H1 (cell line): Measurements from ENCODE around the gene SETX. TPM values are rescaled to one million over a fixed set of nuclear protein-coding genes. Genes with fewer than 3 reads are reported as not detected.

ENCODE experiments used
- CTCF ChIA-PET: fragments of 300-600 bp; sonication (Branson Sonifier 250); formaldehyde crosslinking; loops from one replicate; lab custom pipeline; 2021; ENCODE audit not compliant: partially characterized antibody; lab: Charles Lee
- POLR2A ChIA-PET: fragments of 300-600 bp; sonication (Branson Sonifier 250); formaldehyde crosslinking; loops from one replicate; lab custom pipeline; 2021; ENCODE audit warnings: inconsistent platforms; ENCODE audit not compliant: partially characterized antibody; lab: Charles Lee
- DNase-seq, 2 experiments: peaks; one replicate each; pipeline versions ENCODE4 v3.0.0 to v3.0.0-alpha.2; 2010 to 2022; ENCODE audit warnings: low spot score in 2 of 2, low read depth in 1 of 2, mixed read lengths in 1 of 2
- FAIRE-seq: peaks from 2 replicates; lab custom pipeline; 2011; peaks lifted over from hg19 to GRCh38; lab: Jason Lieb, UNC
- H2AFZ ChIP-seq: 2 replicates; pipeline ENCODE4 v1.8.1; 2012; ENCODE audit warnings: low read length, inconsistent platforms
- H2AK5ac ChIP-seq: 2 replicates; pipeline ENCODE4 v1.6.1; 2013; ENCODE audit warnings: low read depth, low read length
- H2BK120ac ChIP-seq: replicated peaks from 2 replicates; pipeline ENCODE3; 2013; ENCODE audit warnings: low read depth, low read length, inconsistent platforms
- H2BK12ac ChIP-seq: 2 replicates; pipeline ENCODE4 v1.6.1; 2013; ENCODE audit warnings: low read depth, low read length
- H2BK15ac ChIP-seq: 2 replicates; pipeline ENCODE4 v1.6.1; 2013; ENCODE audit warnings: low read length
- H2BK20ac ChIP-seq: 2 replicates; pipeline ENCODE4 v1.6.1; 2013; ENCODE audit warnings: low read length
- H2BK5ac ChIP-seq: 2 replicates; pipeline ENCODE4 v1.6.1; 2013; ENCODE audit warnings: low read depth, low read length
- H3K14ac ChIP-seq: 2 replicates; pipeline ENCODE4 v1.6.1; 2013; ENCODE audit warnings: inconsistent platforms; ENCODE audit not compliant: insufficient read length
- H3K18ac ChIP-seq: 2 replicates; pipeline ENCODE4 v1.6.1; 2013; ENCODE audit warnings: low read length; ENCODE audit errors: extremely low read depth
- H3K23ac ChIP-seq: 2 replicates; pipeline ENCODE4 v1.6.1; 2013; ENCODE audit warnings: inconsistent platforms; ENCODE audit not compliant: insufficient read length
- H3K23me2 ChIP-seq: 2 replicates; pipeline ENCODE4 v1.6.1; 2013; ENCODE audit warnings: low read depth, low read length
- H3K27ac ChIP-seq: 2 replicates; pipeline ENCODE4 v1.6.1; 2011; ENCODE audit warnings: low read depth, low read length, inconsistent platforms
- H3K27me3 ChIP-seq, 4 experiments: replicated peaks in 1 of 4; 1 replicate in 1 of 4; 2 replicates in 3 of 4; pipeline versions ENCODE4 v1.6.1 to v1.8.1; 2011 to 2013; ENCODE audit warnings: low read length in 3 of 4, mild to moderate bottlenecking in 3 of 4, inconsistent platforms in 2 of 4, mixed read lengths in 2 of 4, moderate library complexity in 1 of 4; ENCODE audit not compliant: control insufficient read depth in 3 of 4, insufficient read depth in 3 of 4; ENCODE audit errors: extremely low read depth in 1 of 4
- H3K36me3 ChIP-seq, 4 experiments: 2 replicates each; pipeline versions ENCODE4 v1.6.1 to v1.8.1; 2011 to 2013; ENCODE audit warnings: mild to moderate bottlenecking in 4 of 4, low read length in 3 of 4, moderate library complexity in 2 of 4, control low read depth in 1 of 4, inconsistent platforms in 1 of 4; ENCODE audit not compliant: insufficient read depth in 4 of 4, control insufficient read depth in 2 of 4
- H3K4ac ChIP-seq: replicated peaks from 2 replicates; pipeline ENCODE3; 2013; ENCODE audit warnings: low read length, low read depth, mixed read lengths, inconsistent platforms; ENCODE audit not compliant: insufficient read length
- H3K4me1 ChIP-seq, 4 experiments: replicated peaks in 1 of 4; 1 replicate in 1 of 4; 2 replicates in 3 of 4; pipeline versions ENCODE4 v1.6.1 to v1.8.1; 2011 to 2013; ENCODE audit warnings: low read length in 3 of 4, inconsistent platforms in 2 of 4, mixed read lengths in 1 of 4; ENCODE audit not compliant: insufficient read depth in 4 of 4, control insufficient read depth in 3 of 4
- H3K4me2 ChIP-seq, 2 experiments: 2 replicates each; pipeline versions ENCODE4 v1.6.1 to v1.8.1; 2011 to 2013; ENCODE audit warnings: low read depth in 2 of 2, low read length in 2 of 2, control low read depth in 1 of 2, inconsistent platforms in 1 of 2, mild to moderate bottlenecking in 1 of 2; ENCODE audit not compliant: insufficient read depth in 1 of 2
- H3K4me3 ChIP-seq, 4 experiments: fragments of 200-600, 300-600 bp in 1 of 4; sonication (generic), shearing (Covaris generic), sonication (Bioruptor Twin) in 1 of 4; 2 replicates each; pipeline versions ENCODE4 v1.5.1 to v1.8.1; 2011 to 2016; ENCODE audit warnings: low read length in 4 of 4, low read depth in 3 of 4, control low read depth in 2 of 4, inconsistent platforms in 2 of 4, mild to moderate bottlenecking in 2 of 4, mixed read lengths in 1 of 4, moderate library complexity in 1 of 4; ENCODE audit not compliant: insufficient read depth in 2 of 4; ENCODE audit errors: extremely low read depth in 1 of 4
- H3K56ac ChIP-seq: replicated peaks from 2 replicates; pipeline ENCODE3; 2013; ENCODE audit warnings: low read depth, mild to moderate bottlenecking, mixed read lengths, low read length, inconsistent platforms; ENCODE audit not compliant: insufficient read length
- H3K79me1 ChIP-seq: 2 replicates; pipeline ENCODE4 v1.6.1; 2013; ENCODE audit warnings: low read depth, low read length, control low read depth
- H3K79me2 ChIP-seq, 2 experiments: 2 replicates each; pipeline versions ENCODE4 v1.6.1 to v1.8.1; 2012 to 2013; ENCODE audit warnings: low read length in 2 of 2, mild to moderate bottlenecking in 2 of 2, inconsistent platforms in 1 of 2; ENCODE audit not compliant: insufficient read depth in 2 of 2, control insufficient read depth in 1 of 2
- H3K9ac ChIP-seq, 4 experiments: replicated peaks in 1 of 4; 1 replicate in 1 of 4; 2 replicates in 3 of 4; pipeline versions ENCODE4 v1.6.1 to v1.8.1; 2011 to 2013; ENCODE audit warnings: low read depth in 3 of 4, low read length in 3 of 4, control low read depth in 2 of 4, mild to moderate bottlenecking in 2 of 4, moderate library complexity in 2 of 4, inconsistent platforms in 1 of 4; ENCODE audit errors: extremely low read depth in 1 of 4
- H3K9me3 ChIP-seq, 2 experiments: 2 replicates each; pipeline versions ENCODE4 v1.6.1 to v1.8.1; 2012 to 2013; ENCODE audit warnings: mild to moderate bottlenecking in 2 of 2, moderate library complexity in 2 of 2, control low read depth in 1 of 2, inconsistent platforms in 1 of 2, low read depth in 1 of 2, low read length in 1 of 2, mixed read lengths in 1 of 2; ENCODE audit not compliant: insufficient read depth in 2 of 2
- H4K20me1 ChIP-seq, 2 experiments: replicated peaks in 1 of 2; 2 replicates each; pipeline versions ENCODE3 to v1.8.1; 2011 to 2013; ENCODE audit warnings: inconsistent platforms in 2 of 2, low read length in 2 of 2, mild to moderate bottlenecking in 1 of 2; ENCODE audit not compliant: insufficient read depth in 2 of 2, control insufficient read depth in 1 of 2
- H4K5ac ChIP-seq: 2 replicates; pipeline ENCODE4 v1.6.1; 2013; ENCODE audit warnings: low read length, low read depth, mixed read lengths, inconsistent platforms; ENCODE audit not compliant: insufficient read length
- H4K8ac ChIP-seq: 2 replicates; pipeline ENCODE4 v1.8.0; 2013; ENCODE audit warnings: mild to moderate bottlenecking, moderate library complexity, low read length, inconsistent platforms; ENCODE audit not compliant: insufficient read depth; ENCODE audit errors: extremely low read depth
- H4K91ac ChIP-seq: replicated peaks from 2 replicates; pipeline ENCODE3; 2013; ENCODE audit warnings: low read length, mixed read lengths, inconsistent platforms; ENCODE audit not compliant: insufficient read length
- CHD1 ChIP-seq: IDR thresholded peaks from 2 replicates; pipeline ENCODE4 v1.6.1; 2012; ENCODE audit warnings: low read depth, low read length, improper control_type of control experiment
- NRF1 ChIP-seq: IDR thresholded peaks from 2 replicates; pipeline ENCODE4 v1.6.1; 2011; ENCODE audit warnings: mild to moderate bottlenecking, low read depth, low read length, improper control_type of control experiment
- PHF8 ChIP-seq: fragments of 200-600 bp; sonication (generic); conservative IDR thresholded peaks from 2 replicates; pipeline ENCODE4 v1.7.1; 2012; ENCODE audit warnings: low read depth, mild to moderate bottlenecking, inconsistent platforms, low read length, moderate library complexity
- ZNF274 ChIP-seq: IDR thresholded peaks from 2 replicates; pipeline ENCODE4 v1.7.0; 2012; ENCODE audit warnings: low read length, borderline replicate concordance; ENCODE audit errors: extremely low read depth
- polyA plus RNA-seq, 7 experiments: library from polyadenylated mRNA; depleted of rRNA in 3 of 7; stranded (reverse) in 5 of 7; unstranded in 2 of 7; fragments of >200 nt in 5 of 7; fragments of 200-250 nt in 2 of 7; gene quantifications; 1 replicate in 5 of 7; 2 replicates in 1 of 7; 4 replicates in 1 of 7; pipeline versions ENCODE4 v1.2.1 to v1.2.3, GENCODE V29; 2011 to 2013; ENCODE audit warnings: missing spikeins in 2 of 7, mixed read lengths in 2 of 7
- total RNA-seq: library from RNA; stranded (reverse); fragmentation: NEBNext Ultra II Directional; extraction: Animal tissue kit (Norgen Biotek cat#: 25700); gene quantifications from 2 replicates; pipeline ENCODE4 v1.2.1, GENCODE V29; 2021

The SETX gene
- total and polyA plus RNA-seq, 2 of the 8 experiments (the other 6 are each of a cell fraction or from before 2014, with no cell fraction given): 15.1 to 37.9 TPM

DNA sequence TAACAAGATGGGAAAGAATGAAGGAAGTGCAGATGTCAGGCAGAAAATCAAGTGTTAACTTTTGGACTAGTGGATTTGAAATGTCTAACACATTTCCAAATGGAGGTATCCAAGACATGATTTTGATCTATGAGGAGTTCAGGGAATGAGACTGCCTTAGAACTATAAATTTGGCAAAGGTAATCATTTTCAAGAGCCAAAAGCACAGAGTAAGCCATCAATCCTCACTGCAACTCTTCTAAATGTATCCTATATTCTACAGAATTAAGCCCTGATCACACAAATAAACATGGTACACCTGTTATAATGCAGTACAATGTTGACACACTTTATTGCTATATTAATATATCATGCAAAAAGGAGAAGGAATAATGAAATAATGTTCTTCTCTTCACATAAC is 55.6 kb downstream of the SETX start:
- Histone ChIP-seq H3K4ac (no peak overlapping the region), H3K9me3 (no peaks in the 10 kb centered on the region), H3K79me1 (no peaks in the 10 kb centered on the region; the same call in 1 of the 2 replicates), H3K4me1 (no peaks in the 10 kb centered on the region; a peak in 1 of 7 replicates), H2AK5ac (no peak overlapping the region), H3K14ac (no peak overlapping the region), H2BK15ac (no peak overlapping the region), H2BK5ac (no peak overlapping the region), H3K4me3 (no peak overlapping the region), H3K27me3 (no peaks in the 10 kb centered on the region), H3K79me2 (no peaks in the 10 kb centered on the region), H2BK20ac (no peak overlapping the region), H2BK120ac (no peak overlapping the region), H3K9ac (no peak overlapping the region), H4K8ac (no peak overlapping the region), H2BK12ac (no peak overlapping the region), H3K36me3 (peaks cover 16 to 67% (median 39%) of the 10 kb centered on the region in 4 experiments), H4K91ac (no peak overlapping the region), H3K56ac (no peak overlapping the region), H4K5ac (no peak overlapping the region), H3K23ac (no peak overlapping the region), H3K23me2 (no peaks in the 10 kb centered on the region), H3K27ac (no peak overlapping the region), H3K18ac (no peak overlapping the region), H4K20me1 (no peaks in the 10 kb centered on the region), H3K4me2 (no peak overlapping the region), H2AFZ (no peak overlapping the region)
- DNase-seq: no peak
- no peak for FAIRE-seq
- ChIA-PET CTCF (no interaction called here), POLR2A (no interaction called here)
- TF ChIP-seq PHF8 (no peak), NRF1 (no peak), CHD1 (no peak), ZNF274 (no peak)
